ENCODE results near the gene TLE1.
"Not testable (repeated sequence)": the region's sequence is repeated elsewhere in the genome, so short reads cannot be mapped to it uniquely, and the experiment has no call there.

Gene TLE1

DNA sequence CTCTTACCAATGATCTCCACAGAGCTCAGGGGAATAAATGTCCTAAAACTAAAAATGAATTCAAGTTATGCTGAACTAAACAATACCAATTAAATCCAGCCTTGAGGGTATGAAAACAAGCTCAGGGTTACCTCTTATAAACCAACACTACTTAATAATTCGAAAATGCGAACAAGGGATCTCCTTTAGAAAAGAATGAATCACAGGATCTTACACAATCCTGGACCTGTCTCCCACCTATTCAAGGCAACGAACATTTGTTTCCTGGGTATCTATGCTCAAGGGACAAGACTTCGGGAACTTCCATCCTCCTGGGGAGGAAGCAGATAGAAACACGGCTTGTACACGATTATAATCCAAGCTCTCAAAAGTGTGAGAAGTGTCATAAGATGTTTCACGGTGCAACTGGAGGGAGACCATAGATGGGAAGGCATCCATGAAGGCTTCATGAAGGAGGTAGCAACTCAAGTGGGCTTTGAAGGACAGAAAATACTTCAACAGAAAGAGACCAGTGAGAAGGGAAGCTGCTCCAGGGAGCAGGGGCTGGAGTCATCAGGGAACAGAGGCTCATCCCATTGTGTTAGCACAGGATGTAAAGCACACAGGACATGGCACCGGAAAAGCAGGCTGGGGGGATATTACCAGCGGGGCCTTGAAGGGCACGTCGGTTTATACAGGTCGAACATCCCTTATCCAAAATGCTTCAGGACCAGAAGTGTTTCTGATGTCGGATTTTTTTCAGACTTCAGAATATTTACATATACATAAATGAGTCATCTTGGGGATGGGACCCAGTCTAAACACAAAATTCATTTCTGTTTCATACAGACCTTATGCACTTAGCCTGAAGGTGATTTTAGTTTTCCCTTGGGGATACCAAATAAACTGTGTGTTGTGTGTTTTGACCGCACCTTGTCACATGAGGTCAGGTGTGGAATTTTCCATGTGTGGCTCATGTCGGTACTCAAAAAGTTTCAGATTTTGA, 87.4 kb downstream of the TLE1 start:
- DNase-seq (ENCODE audit: low read depth in 2 of 2): no peak

DNA sequence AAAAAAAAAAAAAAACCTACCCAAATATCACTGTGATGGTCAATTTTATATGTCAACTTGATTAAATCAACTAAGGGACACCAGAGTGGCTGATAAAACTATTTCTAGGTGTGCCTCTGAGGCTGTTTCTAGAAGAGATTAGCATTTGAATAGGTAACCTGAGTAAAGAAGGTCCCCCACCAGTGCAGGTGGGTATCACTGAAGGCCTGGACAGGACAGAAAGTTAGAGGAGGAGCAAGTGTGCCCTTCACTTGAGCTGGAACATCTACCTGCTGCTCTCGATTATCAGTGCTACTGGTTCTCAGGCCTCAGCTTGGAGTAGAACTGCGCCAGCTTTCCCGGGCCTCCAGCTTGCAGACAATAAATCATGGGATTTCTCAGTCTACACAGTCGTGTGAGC, 88.7 kb downstream of the TLE1 start:
- no peak for DNase-seq (ENCODE audit: low read depth in 2 of 2)

DNA sequence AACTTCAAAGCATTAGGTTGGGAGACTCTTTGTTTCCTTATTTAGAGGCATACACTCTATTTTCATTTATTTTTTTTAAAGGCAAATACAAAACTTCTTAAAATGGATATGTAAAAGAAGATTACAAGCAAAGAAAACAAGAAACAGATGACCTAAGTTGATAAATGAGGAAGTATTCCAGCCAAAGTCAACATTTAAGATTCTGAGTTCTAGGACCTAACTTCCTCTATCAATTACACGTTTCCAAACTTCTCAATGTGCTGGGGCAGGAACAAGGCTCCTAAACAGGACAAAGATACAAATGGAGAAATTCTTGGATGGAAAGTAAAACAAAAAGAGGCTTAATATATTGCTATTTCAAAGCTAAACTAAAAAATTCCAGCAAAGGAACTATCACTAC, 89.5 kb downstream of the TLE1 start:
- no peak for DNase-seq (ENCODE audit: low read depth in 2 of 2)

DNA sequence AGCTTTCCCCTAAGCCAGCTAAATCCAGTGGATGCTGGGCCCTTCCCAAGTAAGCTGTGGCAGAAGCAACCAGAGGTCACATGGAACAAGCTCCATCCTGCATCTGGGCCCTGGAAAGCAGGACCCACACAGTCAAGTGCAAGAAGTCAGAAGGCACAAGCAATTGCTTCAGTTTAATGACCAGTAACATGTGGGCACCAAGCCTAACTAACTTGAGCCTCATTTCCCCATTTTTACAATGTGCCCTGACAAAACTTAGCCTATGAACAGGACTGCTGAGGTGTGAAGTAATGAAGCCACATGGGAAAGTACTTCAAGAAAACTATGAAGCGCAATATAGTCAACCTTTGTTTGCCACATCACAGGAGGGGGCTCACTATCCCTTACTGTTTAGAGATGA, 90.5 kb downstream of the TLE1 start:
- no peak for DNase-seq (ENCODE audit: low read depth in 2 of 2)

DNA sequence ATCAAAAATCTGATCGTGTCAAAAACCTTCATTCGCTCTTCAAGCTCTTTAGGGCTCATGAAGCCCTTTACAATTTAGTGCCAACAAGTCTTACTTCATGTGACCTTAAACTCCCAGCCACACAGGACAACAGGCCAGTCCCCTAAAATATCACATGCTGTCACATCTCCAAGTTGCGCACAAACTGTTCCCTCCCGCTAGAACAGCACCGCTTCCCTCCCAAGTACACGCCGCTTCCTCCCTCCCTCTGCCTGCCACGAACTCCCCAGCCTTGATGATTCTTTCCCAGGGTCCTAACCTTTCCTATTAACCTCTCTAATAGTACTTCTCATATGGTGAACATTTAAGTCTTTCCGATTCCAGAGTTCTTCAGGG, 91.2 kb downstream of the TLE1 start:
- no peak for DNase-seq (ENCODE audit: low read depth in 2 of 2)

DNA sequence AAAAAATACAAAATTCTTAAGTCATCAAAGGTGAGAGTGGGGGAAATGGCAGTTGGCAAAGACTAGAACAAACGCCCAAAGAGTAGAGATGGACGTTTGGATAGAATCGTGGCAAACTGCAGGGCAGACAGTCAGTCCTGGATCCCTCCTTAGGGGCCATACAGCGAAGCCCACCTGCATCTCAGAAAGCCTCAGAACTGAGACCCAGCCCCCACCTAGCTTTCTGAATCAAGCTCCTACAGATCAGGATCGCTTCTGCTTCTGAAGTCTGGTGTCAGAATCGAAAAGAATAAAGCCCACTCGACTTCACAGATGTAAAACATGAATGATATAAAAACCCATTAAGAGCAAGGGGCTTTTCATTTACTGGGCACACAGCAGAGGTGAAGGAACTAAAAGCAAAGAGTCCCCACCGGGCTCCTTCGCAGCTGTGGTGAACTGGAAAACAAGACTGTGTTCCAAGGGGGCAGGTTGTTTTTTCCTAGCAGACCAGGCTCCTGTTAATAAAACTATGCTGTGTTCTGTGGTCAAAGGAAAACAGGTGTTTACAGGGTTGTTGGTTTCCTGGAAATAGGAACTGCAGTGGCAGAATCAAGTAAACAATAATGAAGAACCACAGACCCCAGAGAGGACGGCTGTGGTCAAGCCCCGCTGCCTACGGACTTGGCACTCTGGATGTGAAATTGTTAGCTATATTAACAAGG, 91.8 kb downstream of the TLE1 start:
- DNase-seq (ENCODE audit: low read depth in 2 of 2): no peak

DNA sequence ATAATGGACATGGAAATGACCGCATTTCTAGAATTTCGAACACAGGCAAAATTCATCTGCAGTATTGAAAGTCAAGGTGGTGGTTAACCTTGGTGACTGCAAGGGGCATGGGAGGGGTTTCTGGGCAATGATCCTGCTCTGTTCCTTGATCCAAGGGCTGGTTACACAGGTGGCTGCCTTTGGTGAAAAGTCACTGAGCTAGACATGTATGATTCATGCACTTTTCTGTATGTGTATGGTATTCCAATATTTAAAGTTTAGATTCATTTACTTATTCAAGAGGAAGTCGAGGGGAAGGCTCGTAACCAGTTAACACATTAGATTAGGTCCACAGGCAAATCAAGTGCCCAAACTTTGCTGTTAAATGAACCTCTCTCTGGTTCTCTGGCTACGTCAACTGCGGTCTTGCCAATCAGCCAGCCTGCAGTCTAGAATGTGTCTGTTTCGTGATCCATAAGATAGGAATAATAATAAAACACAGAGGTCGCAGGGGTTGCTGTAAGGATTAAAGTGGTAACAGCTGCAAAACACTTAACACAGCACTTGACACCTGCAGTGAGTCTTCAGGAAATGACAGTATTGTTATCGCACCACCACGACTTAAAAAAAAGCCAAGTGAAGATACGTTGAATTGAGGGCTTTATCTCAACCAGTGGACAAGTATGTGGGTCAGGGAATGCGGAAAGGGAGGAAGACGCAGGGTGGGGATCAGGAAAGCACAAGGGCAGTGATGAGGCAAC, 92.5 kb downstream of the TLE1 start:
- DNase-seq (ENCODE audit: low read depth in 2 of 2): no peak

DNA sequence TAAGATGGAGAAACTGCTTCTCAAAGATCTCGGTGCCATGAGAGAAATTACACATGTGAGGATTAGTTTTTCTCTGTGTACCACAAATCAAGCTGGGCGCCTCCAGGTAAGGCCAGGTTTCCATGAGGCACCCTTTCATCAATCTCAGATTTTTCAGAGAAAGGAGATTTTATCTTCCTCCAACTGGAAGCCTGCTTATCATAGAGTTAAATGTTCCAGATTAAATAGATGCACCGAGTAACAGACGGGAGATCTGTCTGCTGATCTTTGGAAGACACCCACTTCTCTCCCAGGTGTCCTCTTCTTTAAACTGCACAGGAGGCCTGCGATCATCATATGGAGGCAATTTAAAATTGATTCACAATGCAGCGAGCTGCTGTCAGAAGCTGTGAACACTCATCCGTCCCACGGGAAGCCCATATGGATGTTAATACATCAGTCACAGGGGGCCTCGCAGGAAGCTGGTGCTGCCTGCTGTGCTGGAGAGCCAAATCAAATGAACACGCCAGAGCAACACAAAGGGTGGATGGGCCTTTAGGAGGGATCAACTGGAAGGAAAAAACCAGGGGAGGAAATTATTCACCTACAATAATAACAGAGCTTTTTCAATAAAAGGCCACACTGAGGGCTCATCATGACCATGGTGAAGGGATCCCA, 93.3 kb downstream of the TLE1 start:
- DNase-seq (ENCODE audit: low read depth in 2 of 2): peak; percentile 58 to 62

DNA sequence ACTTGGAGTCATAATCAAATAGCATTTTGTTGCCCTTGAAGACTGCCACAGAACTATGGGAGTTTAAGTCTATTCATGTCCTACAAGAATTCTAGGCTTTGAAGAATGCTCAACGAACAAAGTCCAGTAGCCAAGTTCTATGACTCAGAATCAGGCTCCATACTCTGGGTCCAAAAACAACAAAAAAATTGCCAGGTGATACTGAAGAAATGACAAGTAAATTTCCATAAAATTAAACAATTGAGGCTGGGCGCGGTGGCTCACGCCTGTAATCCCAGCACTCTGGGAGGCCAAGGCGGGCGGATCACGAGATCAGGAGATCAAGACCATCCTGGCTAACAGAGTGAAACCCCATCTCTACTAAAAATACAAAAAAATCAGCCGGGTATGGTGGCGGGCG, 94.1 kb downstream of the TLE1 start:
- DNase-seq (ENCODE audit: low read depth in 2 of 2): not testable (repeated sequence)

DNA sequence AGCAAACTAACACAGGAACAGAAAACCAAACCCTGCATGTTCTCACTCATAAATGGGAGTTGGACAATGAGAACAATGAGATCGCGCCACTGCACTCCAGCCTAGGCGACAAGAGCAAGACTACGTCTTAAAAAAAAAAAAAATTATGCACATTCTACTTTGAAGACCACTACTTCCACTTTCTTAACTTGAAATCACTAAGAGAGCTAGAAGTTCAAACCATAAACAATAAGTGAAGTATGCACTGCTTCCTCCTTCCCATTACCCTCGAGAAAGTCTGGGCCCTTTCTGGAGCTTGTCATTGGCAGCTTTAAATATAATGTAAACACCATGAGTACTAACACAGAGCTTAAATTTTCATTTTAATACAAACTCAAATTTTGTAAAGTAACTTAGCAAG, 94.9 kb downstream of the TLE1 start:
- DNase-seq (ENCODE audit: low read depth in 2 of 2): no peak

DNA sequence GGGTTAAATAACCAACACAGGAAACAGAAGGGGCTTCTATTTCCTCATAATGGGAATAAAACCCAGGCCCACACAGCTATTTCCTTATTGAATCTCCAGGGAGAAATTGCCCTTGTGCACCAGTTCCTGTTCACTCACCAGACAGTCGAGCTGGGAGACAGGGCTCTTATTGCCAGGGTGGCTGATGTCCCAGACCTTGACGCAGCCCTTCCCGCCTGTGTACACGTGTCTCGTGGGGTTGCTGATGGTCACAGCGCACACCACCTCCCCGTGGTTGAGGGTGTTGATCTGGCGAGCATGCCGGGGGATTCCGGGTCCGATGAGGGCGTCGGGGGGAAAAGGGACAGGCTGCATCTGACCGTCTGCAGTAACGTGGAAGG, 96.5 kb downstream of the TLE1 start:
- DNase-seq (ENCODE audit: low read depth in 2 of 2): no peak

DNA sequence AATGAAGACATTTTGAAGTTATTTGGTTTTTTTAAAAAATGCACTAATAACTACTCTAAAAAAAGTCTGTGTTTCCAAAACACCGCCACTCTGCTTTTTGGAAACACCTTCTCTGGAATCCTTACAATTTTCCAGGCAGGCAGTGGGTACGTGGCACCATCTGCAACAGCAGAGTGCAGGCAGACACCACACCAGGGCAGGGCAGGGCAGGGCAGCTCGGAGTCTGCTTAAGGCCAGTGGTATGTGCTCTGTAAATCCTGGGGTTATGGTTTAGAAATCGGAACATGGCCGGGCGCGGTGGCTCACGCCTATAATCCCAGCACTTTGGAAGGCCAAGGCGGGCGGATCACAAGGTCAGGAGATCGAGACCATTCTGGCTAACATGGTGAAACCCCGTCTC, 97.6 kb downstream of the TLE1 start:
- DNase-seq (ENCODE audit: low read depth in 2 of 2): no peak

DNA sequence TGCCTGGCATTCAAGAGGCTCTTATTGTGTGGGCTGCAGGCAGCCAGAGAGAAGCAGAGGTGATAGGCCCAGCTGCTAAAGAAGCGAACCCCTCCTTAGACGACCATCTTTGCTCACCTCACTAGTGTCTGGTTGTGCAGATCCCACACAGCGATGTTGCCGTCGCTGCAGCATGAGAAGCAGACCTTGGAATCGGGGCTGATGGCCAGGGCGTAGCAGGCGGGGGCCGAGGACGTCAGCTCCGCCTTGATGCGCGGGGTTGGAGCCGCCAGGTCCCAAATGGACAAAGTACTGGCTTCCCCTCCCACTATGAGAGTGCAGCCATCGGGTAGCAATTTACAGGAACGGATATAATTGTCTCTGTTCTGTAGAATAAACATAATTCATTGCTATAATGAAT, 98.7 kb downstream of the TLE1 start:
- DNase-seq (ENCODE audit: low read depth in 2 of 2): no peak

DNA sequence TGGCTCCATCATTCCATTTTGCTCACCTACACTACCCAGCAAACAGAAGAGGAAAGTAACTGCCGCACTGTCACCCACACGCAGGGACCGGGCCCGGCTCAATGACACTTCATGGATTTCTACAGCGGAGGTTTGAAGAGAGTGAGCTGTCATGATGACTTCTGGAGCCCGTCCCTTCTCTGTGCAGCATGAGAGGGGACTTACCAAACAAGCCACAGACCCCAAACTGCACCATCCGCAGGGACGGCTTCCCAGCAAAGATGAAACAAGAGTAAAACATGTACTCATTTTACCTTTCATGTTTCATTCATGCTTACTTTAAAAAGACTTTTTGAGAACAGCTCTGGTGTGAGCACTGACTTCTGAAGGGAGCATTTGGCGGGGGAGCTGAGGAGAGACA, 99.5 kb downstream of the TLE1 start:
- no peak for DNase-seq (ENCODE audit: low read depth in 2 of 2)

DNA sequence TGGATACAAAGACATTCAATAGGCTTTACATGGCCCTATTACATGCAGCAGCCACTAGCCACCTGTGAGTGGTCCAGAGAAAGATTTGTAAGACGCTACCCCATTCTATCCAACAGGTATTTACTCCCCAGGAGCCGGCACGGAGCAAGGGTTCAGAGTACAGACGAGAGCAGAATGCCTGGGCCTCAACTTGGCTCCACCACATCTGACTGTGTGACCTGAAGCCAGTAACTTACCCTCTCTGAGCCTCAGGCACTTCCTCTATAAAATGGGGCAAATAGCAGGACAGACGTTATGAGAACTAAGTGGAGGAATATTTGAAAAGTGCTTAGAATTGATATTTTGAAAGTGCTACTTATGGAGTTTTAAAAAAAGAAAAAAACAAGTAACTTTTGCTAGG, 100.0 kb downstream of the TLE1 start:
- DNase-seq (ENCODE audit: low read depth in 2 of 2): no peak

DNA sequence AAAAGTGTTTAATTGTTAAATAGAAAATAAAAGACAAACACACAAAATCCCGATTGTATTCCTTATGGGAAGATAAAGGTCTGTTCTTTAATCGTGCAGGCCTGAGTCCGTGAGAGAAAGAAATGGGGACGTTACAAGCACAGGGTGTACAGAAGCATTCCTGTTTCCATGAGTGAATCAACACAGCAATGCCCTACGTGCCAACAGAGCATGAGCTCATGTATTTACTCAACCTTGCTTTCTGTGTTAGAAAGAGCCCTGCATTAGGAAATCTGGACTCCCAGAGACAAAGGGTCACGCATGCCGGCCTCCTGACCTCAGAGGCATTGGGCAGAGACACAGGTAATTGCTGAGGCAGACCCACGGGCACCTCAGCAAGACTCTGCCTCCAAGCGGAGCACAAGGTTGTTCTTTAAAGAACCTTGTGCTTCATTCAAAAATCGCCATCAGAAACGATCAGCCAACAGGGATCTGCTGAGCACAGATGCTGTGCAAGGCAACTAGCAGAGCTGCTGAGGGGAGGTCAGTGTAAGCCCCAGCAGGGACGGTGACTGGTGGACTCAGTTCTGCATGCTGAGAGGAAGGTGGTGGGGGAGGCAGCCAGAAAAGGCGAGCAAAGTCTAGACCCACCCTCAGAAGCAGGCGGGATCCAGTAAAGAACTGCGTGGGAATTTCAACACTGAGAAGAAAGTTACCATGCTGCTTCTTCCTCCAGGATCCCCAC, 101.0 kb downstream of the TLE1 start:
- no peak for DNase-seq (ENCODE audit: low read depth in 2 of 2)

DNA sequence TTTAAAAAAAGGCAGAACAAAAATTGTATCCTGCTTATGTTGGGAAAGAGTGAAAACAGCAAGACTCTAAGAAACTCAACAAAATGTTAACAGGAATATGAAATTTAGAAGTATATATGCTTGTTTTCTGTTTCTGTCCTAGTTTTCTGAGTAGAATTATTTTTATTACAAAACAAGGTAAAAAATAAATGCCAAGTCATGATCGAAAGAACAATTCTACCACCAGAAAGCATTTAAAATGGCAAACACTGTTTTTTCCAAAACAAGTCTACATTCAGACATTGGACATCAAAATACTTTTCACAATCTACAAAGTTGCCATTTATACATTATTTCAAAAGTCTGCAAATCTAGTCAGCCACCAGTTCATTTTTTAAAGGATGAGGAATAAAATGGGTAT, 102.6 kb downstream of the TLE1 start:
- no peak for DNase-seq (ENCODE audit: low read depth in 2 of 2)

DNA sequence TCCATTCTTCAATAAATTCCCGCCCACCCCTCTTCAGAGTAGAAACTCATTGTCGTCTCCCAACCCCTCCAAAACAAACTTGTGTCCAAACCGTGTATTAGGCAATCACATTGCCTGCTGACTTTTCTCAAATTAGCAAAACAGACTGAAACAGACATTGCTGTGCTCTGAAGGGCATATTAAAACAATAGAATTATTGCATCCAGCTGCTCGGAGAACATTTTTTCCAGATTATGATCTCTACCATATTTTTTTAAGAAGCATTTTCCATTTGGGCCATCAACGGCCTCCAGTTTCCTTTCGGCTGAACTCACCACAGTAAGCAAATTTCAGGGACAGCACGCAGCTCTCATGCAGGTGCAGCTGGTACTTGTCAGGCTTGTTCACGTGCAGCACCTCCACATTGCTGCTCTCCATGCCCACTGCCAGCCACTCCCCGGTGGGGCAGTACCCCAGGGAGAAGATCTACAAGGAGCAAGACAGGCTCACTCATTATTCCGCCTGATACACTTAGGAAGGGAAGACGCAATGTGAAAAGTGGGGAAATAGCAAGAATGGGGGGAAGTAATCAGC, 104.1 kb downstream of the TLE1 start:
- no peak for DNase-seq (ENCODE audit: low read depth in 2 of 2)

DNA sequence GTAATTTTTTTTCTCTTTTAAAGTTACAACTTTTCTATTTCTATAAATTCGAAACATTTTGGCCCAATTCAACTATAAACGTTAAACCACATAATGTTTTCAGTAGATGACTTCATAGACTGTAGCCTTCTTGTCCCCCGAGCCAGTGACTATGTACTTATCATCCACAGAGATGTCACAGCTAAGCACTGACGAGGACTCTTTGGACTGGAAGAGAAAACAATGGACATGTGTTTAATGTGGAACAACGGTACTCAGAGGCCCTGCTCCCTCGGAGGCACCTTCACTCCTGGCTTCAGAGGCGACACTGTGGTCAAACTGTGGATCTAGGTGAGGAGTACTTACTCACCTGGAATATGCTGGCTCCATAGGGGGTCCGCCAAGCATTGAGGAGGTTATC, 105.2 kb downstream of the TLE1 start:
- DNase-seq (ENCODE audit: low read depth in 2 of 2): no peak

DNA sequence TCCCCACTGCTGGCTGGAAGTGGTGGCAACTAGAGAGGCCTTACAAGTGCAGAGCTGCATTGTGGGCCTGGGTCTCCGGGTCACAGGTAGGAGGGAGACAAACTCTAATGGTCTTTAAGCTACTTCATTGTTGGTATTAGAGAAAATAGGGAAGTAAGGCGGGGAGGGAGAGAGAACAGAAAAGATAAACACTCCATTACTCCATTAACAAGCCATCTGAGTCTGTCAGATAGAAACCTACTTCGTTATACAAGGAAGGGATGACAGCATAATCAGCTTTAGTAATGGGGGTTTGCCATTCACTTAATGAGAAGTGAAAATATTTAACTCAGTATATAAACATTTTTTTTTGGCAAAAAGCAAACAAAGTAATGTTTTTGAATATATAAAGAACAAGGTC, 107.4 kb downstream of the TLE1 start:
- DNase-seq (ENCODE audit: low read depth in 2 of 2): no peak

DNA sequence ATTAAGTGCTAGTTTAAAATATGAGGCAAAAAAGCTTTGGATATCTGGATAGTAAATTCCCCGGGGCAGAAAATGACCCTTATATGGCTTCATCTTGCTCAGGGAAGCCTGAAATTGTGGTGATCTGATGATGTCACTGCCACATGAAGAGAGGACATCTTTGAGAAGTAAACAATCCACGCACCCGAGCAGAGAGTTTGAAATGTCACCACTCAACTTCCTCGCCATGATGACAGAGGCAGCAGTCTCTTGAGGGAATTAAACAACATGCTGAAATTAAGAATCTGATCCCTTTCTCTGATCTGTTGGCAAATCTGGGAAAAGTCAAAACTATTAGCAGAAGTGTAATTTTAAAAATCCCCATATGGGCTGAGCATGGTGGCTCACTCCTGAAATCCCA, 110.0 kb downstream of the TLE1 start:
- DNase-seq (ENCODE audit: low read depth in 2 of 2): no peak

Data from fibroblast of skin of left quadriceps (primary cell).